ENCODE data around the gene PFDN2.
A peak's percentile ranks its signal among the peaks of the same experiment; 100 is the strongest.

The PFDN2 gene

GRCh38 chr1:161153176-161153575 lies 35.3 kb upstream of the PFDN2 start:
- TF ChIP-seq LEF1 (IDR thresholded peaks at IDR 0.05; ENCODE audit: borderline replicate concordance): no peak
- no peak for TF ChIP-seq ZNF384 (IDR thresholded peaks at IDR 0.05)
- no peak for TF ChIP-seq HDGF (IDR thresholded peaks at IDR 0.05; ENCODE audit: borderline replicate concordance)
- no peak for TF ChIP-seq PKNOX1 (IDR thresholded peaks at IDR 0.05)
- TF ChIP-seq BHLHE40 (IDR thresholded peaks at IDR 0.05; ENCODE audit: borderline replicate concordance): no peak
- no peak for TF ChIP-seq TARDBP (IDR thresholded peaks at IDR 0.05)
- no peak for TF ChIP-seq CTBP1 (IDR thresholded peaks at IDR 0.05; ENCODE audit: borderline replicate concordance)
- TF ChIP-seq L3MBTL2 (conservative IDR thresholded peaks at IDR 0.05): no peak
- TF ChIP-seq SUZ12 (IDR thresholded peaks at IDR 0.05): no peak
- no peak for TF ChIP-seq ELF4 (IDR thresholded peaks at IDR 0.05)
- no peak for TF ChIP-seq ARNT (IDR thresholded peaks at IDR 0.05)
- no peak for TF ChIP-seq NFRKB (IDR thresholded peaks at IDR 0.05)
- CTCF ChIA-PET: interaction anchor here (0.9 kb wide), 1 partner anchor 13 kb away, joined by 5 read pairs; the partner anchor contains the start of gene PPOX
- DNase-seq (ENCODE audit: extremely low spot score): no peak
- POLR2A ChIA-PET: interaction anchor here (0.8 to 2.3 kb wide), 14 partner anchors 9 to 891 kb away, joined by 3 to 19 read pairs (median 4); partner anchors contain the start of genes B4GALT3, DCAF8, DEDD and NIT1

GRCh38 chr1:161145832-161146231 lies 28.0 kb upstream of the PFDN2 start:
- no peak for DNase-seq (ENCODE audit: extremely low spot score)
- CTCF ChIA-PET: interaction anchor here (0.6 kb wide), 1 partner anchor 56 kb away, joined by 3 read pairs; the partner anchor contains the start of gene NDUFS2
- POLR2A ChIA-PET: interaction anchor here (0.6 kb wide), 1 partner anchor 12 kb away, joined by 3 read pairs; no protein-coding TSS in a partner anchor
- TF ChIP-seq LEF1 (IDR thresholded peaks at IDR 0.05; ENCODE audit: borderline replicate concordance) (no peak), PKNOX1 (IDR thresholded peaks at IDR 0.05) (no peak), L3MBTL2 (conservative IDR thresholded peaks at IDR 0.05) (no peak), ZNF384 (IDR thresholded peaks at IDR 0.05) (no peak), SUZ12 (IDR thresholded peaks at IDR 0.05) (no peak), NFRKB (IDR thresholded peaks at IDR 0.05) (no peak), ARNT (IDR thresholded peaks at IDR 0.05) (no peak), TARDBP (IDR thresholded peaks at IDR 0.05) (no peak), SP1 (IDR thresholded peaks at IDR 0.05) (no peak), BHLHE40 (IDR thresholded peaks at IDR 0.05; ENCODE audit: borderline replicate concordance) (no peak)

- ChIA-PET CTCF (interaction anchor here (1.3 kb wide), 1 partner anchor 11 kb away, joined by 6 read pairs; no protein-coding TSS in a partner anchor), POLR2A (interaction anchor here (1.1 to 1.3 kb wide), 2 partner anchors 13 to 17 kb away, joined by 3 to 4 read pairs; partner anchors contain the start of gene UFC1)
- TF ChIP-seq FOXM1 (IDR thresholded peaks at IDR 0.05; ENCODE audit: borderline replicate concordance) (no peak), FOXA1 (IDR thresholded peaks at IDR 0.05) (no peak), LEF1 (IDR thresholded peaks at IDR 0.05; ENCODE audit: borderline replicate concordance) (no peak)
- DNase-seq (ENCODE audit: extremely low spot score): no peak
Measured at GRCh38 chr1:161140755-161141400, 23.0 kb upstream of the PFDN2 start.

GRCh38 chr1:161139766-161140165 lies 21.9 kb upstream of the PFDN2 start:
- CTCF ChIA-PET: no interaction called here
- no peak for TF ChIP-seq L3MBTL2 (conservative IDR thresholded peaks at IDR 0.05)
- TF ChIP-seq FOXM1 (IDR thresholded peaks at IDR 0.05; ENCODE audit: borderline replicate concordance): no peak
- no peak for TF ChIP-seq HDGF (IDR thresholded peaks at IDR 0.05; ENCODE audit: borderline replicate concordance)
- TF ChIP-seq ZNF384 (IDR thresholded peaks at IDR 0.05): no peak
- no peak for TF ChIP-seq TARDBP (IDR thresholded peaks at IDR 0.05)
- TF ChIP-seq SUZ12 (IDR thresholded peaks at IDR 0.05): no peak
- DNase-seq (ENCODE audit: extremely low spot score): peak; percentile 55
- POLR2A ChIA-PET: interaction anchor here (2.4 kb wide), 1 partner anchor 94 kb away, joined by 8 read pairs; the partner anchor contains the start of gene USF1

GRCh38 chr1:161138431-161138830 lies 20.6 kb upstream of the PFDN2 start:
- CTCF ChIA-PET: interaction anchor here (0.6 kb wide), 1 partner anchor 41 kb away, joined by 3 read pairs; no protein-coding TSS in a partner anchor
- DNase-seq (ENCODE audit: extremely low spot score): no peak
- POLR2A ChIA-PET: interaction anchor here (2.4 kb wide), 1 partner anchor 92 kb away, joined by 8 read pairs; the partner anchor contains the start of gene USF1
- no peak for TF ChIP-seq BHLHE40 (IDR thresholded peaks at IDR 0.05; ENCODE audit: borderline replicate concordance)
- TF ChIP-seq TARDBP (IDR thresholded peaks at IDR 0.05): no peak
- no peak for TF ChIP-seq SP1 (IDR thresholded peaks at IDR 0.05)
- no peak for TF ChIP-seq FOXM1 (IDR thresholded peaks at IDR 0.05; ENCODE audit: borderline replicate concordance)
- no peak for TF ChIP-seq CTBP1 (IDR thresholded peaks at IDR 0.05; ENCODE audit: borderline replicate concordance)
- TF ChIP-seq ARNT (IDR thresholded peaks at IDR 0.05): no peak
- TF ChIP-seq ZNF384 (IDR thresholded peaks at IDR 0.05): no peak
- TF ChIP-seq L3MBTL2 (conservative IDR thresholded peaks at IDR 0.05): no peak
- TF ChIP-seq ELF4 (IDR thresholded peaks at IDR 0.05): no peak
- TF ChIP-seq SUZ12 (IDR thresholded peaks at IDR 0.05): no peak
- no peak for TF ChIP-seq LEF1 (IDR thresholded peaks at IDR 0.05; ENCODE audit: borderline replicate concordance)
- TF ChIP-seq FOXK2 (IDR thresholded peaks at IDR 0.05): no peak
- TF ChIP-seq HDGF (IDR thresholded peaks at IDR 0.05; ENCODE audit: borderline replicate concordance): no peak
- no peak for TF ChIP-seq NFRKB (IDR thresholded peaks at IDR 0.05)
- TF ChIP-seq FOXA1 (IDR thresholded peaks at IDR 0.05): no peak
- TF ChIP-seq PKNOX1 (IDR thresholded peaks at IDR 0.05): no peak

- CTCF ChIA-PET: interaction anchor here (0.5 to 0.6 kb wide), 2 partner anchors 29 to 41 kb away, joined by 3 to 6 read pairs; no protein-coding TSS in a partner anchor
- no peak for DNase-seq (ENCODE audit: extremely low spot score)
- TF ChIP-seq CTBP1 (IDR thresholded peaks at IDR 0.05; ENCODE audit: borderline replicate concordance) (no peak), SUZ12 (IDR thresholded peaks at IDR 0.05) (no peak), ZNF384 (IDR thresholded peaks at IDR 0.05) (no peak)
- POLR2A ChIA-PET: interaction anchor here (2.4 kb wide), 1 partner anchor 92 kb away, joined by 8 read pairs; the partner anchor contains the start of gene USF1
Measured at GRCh38 chr1:161137881-161138280, 20.0 kb upstream of the PFDN2 start.
